C4-2B (cell line): ENCODE results near the gene LRP1-AS.

Experiments
- H3K27ac ChIP-seq: fragments of 450-650 bp; 2 replicates; pipeline ENCODE4 v1.5.1; 2017
- CTCF ChIP-seq: fragments of 450-650 bp; conservative IDR thresholded peaks from 2 replicates; pipeline ENCODE4 v1.5.1; 2017; ENCODE audit warnings: mild to moderate bottlenecking
- ZFX ChIP-seq: fragments of 450-650 bp; IDR thresholded peaks from 2 replicates; pipeline ENCODE4 v1.6.1; 2017

The LRP1-AS gene

DNA sequence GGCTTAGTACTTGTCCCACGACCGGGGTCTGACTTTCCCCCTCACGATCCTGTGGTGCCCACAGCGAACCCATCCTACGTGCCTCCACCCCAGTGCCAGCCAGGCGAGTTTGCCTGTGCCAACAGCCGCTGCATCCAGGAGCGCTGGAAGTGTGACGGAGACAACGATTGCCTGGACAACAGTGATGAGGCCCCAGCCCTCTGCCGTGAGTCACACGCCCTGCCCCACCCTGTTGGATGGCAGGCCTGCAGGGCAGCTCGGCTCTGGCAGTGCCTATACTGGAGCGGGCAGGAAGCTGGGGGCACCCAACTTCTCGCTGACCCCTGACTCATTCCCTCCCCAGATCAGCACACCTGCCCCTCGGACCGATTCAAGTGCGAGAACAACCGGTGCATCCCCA is 18.3 kb upstream of the LRP1-AS start:
- H3K27ac ChIP-seq = no peak overlapping the region

DNA sequence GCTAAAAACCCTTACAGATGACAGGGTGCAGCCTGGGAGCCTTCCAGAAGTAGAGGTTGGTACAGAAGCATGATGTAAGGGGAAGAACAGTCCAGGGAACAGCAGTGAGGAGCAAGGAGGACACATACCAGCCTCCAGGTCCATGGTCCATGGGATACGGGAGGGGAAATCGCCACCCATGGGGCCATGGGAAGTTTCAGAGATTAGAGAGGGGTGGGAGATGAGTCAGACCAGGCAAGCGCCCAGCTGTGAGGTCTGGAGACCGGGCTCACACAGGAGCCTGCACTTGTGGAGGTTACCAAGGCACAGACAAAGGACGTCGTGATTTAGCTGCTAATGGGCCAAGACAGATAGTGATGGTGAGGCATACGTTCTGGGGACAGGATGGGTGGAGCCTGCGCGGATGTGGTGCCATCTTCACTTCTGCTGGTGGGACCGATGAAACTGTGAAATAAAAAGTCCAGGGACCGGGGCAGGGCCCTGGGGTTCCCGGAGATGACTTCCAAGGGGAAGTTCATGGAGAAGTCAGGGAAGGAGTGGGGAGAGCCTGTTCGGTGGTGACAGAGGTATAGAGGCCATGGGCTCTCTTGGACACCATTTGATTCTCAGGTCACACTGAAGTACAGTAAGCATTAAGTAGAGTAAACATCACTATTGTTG is 17.7 kb upstream of the LRP1-AS start:
- H3K27ac ChIP-seq = no peak overlapping the region
- TF ChIP-seq CTCF (no peak), ZFX (no peak)

More for the DNA sequence above, 18.3 kb upstream of the LRP1-AS start:
- TF ChIP-seq ZFX = no peak
- no peak for TF ChIP-seq CTCF

GRCh38 chr12:57164454-57164853 is 17.0 kb upstream of the LRP1-AS start:
- no peak overlapping the region for H3K27ac ChIP-seq
- TF ChIP-seq ZFX (no peak), CTCF (no peak)

DNA sequence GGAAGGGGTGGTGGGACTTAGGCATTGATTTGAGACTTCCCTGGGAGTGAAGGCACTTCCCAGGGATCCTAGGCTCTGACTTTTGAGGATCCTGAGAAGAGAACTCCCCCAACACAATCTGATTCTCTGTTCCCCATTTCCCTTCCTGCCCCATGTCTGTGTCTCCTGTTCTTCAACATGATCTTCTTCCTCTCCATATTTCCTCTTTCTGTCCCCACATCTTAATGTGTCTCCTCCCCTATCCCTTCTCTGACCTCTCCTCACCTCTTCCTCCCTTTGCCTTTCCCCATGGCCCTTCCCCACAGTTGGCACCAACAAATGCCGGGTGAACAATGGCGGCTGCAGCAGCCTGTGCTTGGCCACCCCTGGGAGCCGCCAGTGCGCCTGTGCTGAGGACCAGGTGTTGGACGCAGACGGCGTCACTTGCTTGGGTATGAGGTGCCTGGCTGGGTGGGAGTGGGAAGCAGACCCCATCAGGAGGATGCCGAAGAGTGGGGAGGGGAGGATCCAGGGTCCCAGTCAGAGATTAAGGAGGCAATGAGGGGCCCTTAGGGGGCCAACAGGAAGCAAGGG is 15.2 kb upstream of the LRP1-AS start:
- TF ChIP-seq CTCF (no peak), ZFX (no peak)
- H3K27ac ChIP-seq = no peak overlapping the region

DNA sequence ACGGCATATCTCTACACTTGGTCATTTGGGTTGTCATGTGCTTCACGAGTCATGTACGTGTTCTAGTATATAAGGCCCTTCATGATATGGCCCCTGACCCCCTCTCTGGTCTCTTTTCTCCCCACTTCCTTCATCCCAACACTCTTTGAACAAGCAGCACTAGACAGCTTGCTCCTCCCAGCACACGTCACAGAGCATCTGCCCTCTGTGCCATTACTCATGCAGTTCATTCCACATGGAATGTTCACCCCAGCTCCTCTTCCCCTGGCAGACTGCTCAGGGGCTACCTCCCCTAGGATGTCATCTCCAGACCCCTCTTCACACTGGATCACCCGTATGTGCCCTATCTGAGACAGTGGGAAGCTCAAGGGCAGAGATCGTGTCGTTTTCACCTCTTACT is 14.1 kb upstream of the LRP1-AS start:
- H3K27ac ChIP-seq = no peak overlapping the region
- no peak for TF ChIP-seq CTCF
- no peak for TF ChIP-seq ZFX

GRCh38 chr12:57160741-57161140 is 13.3 kb upstream of the LRP1-AS start:
- no peak overlapping the region for H3K27ac ChIP-seq
- TF ChIP-seq ZFX (no peak), CTCF (no peak)

GRCh38 chr12:57160040-57160439 is 12.6 kb upstream of the LRP1-AS start:
- H3K27ac ChIP-seq = no peak overlapping the region
- TF ChIP-seq ZFX (no peak), CTCF (no peak)
